Tibial artery (tissue), 4 donors: Measurements from ENCODE around the gene PTF1A.

Experiments
- DNase-seq, 2 donors: peaks; one replicate each; pipeline ENCODE4 v3.0.0-alpha.2; 2019
- H3K27ac ChIP-seq, 2 donors: fragments of 200-600 bp; sonication (generic) in 1 of 2; 1 replicate in 1 of 2; 2 replicates in 1 of 2; pipeline ENCODE4 v1.5.1; 2018 to 2019; ENCODE audit warnings: mild to moderate bottlenecking in 1 of 2
- H3K27me3 ChIP-seq, 2 donors: fragments of 200-600 bp; sonication (generic) in 1 of 2; one replicate each; pipeline versions ENCODE4 v1.5.1 to v1.6.0; 2016 to 2019
- H3K36me3 ChIP-seq, 3 donors: fragments of 200-600 bp; sonication (generic) in 2 of 3; one replicate each; pipeline ENCODE4 v1.5.1; 2016 to 2019; ENCODE audit warnings: mild to moderate bottlenecking in 2 of 3
- H3K4me1 ChIP-seq, 4 donors: fragments of 200-600 bp; sonication (generic) in 2 of 4; 1 replicate in 3 of 4; 2 replicates in 1 of 4; pipeline ENCODE4 v1.5.1; 2016 to 2019
- H3K4me3 ChIP-seq, 2 donors: fragments of 200-600 bp; sonication (generic) in 1 of 2; 1 replicate in 1 of 2; 2 replicates in 1 of 2; pipeline ENCODE4 v1.5.1; 2018 to 2019; ENCODE audit warnings: mild to moderate bottlenecking in 2 of 2
- H3K9me3 ChIP-seq, 3 donors: fragments of 200-600 bp; sonication (generic) in 1 of 3; one replicate each; pipeline ENCODE4 v1.5.1; 2016 to 2019
- CTCF ChIP-seq, 2 experiments: fragments of 200-600 bp in 1 of 2; fragments of 450-650 bp in 1 of 2; IDR thresholded peaks; one replicate each; pipeline ENCODE4 v1.5.1; 2017 to 2019; ENCODE audit warnings: antibody characterized with exemption in 2 of 2, mild to moderate bottlenecking in 1 of 2, moderate library complexity in 1 of 2
- intact Hi-C: fragments of 100-400 bp; cut with DNase I; formaldehyde crosslinking; loops from one replicate; pipeline ENCODE4 v1.15.0; 2023; ENCODE audit warnings: low total_unique reads

Gene PTF1A, protein sequence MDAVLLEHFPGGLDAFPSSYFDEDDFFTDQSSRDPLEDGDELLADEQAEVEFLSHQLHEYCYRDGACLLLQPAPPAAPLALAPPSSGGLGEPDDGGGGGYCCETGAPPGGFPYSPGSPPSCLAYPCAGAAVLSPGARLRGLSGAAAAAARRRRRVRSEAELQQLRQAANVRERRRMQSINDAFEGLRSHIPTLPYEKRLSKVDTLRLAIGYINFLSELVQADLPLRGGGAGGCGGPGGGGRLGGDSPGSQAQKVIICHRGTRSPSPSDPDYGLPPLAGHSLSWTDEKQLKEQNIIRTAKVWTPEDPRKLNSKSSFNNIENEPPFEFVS

DNA sequence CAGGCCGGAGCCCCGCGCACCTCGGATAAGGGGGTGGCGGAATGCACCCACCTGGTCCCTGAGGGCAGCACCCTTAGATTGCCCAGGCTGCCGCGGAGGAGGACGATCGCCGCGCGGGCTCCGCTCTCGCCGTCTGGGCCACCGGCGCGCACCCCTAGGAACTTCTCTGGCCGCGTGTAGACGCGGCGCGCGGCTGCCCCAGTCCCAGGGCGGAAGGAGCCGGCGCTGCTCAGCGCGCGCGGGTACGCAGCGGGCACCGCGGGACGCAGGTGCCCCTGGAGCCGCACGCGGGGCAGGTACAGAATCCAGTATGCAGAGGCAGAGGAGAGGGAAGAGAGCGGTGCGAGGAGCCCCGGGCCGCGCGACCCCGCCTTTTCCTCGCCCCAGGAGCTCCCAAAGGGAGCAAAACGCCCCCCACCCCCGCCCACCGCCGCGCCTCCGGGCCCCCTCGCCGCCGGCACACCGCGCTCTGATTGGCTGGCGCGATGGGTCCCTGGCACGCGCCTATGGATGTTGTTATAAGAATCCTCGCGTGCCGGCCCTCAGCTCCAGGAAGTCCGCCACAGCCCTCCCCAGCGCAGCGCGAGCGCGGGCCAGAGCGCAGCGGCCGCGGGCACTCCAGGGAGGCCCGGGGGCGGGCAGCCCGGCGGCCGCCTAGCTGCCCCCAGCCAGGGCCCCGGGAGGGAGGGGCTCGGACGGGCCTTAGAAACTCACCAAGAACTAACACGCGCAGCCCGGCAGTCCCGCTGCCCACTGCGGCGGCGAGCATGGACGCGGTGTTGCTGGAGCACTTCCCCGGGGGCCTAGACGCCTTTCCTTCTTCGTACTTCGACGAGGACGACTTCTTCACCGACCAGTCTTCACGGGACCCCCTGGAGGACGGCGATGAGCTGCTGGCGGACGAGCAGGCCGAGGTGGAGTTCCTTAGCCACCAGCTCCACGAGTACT lies at the start of gene PTF1A:
PTF1A (plus strand) TSS at position 549 of the 948 bp plus-strand sequence; CDS start at position 768, 219 bp downstream.
- Histone ChIP-seq H3K27me3 (peaks cover 0 to 79% of the 10 kb centered on the region in 2 donors), H3K36me3 (no peaks in the 10 kb centered on the region), H3K4me1 (peaks cover 0 to 24% (median 15%) of the 10 kb centered on the region in 4 donors), H3K4me3 (no peak within 1 kb of the TSS), H3K27ac (no peak within 1 kb of the TSS), H3K9me3 (no peaks in the 10 kb centered on the region)
- no peak for TF ChIP-seq CTCF (IDR thresholded peaks at IDR 0.05)
- DNase-seq = no peak
- intact Hi-C loops = no loop called here

GRCh38 chr10:23146258-23146657 lies 45.9 kb upstream of the PTF1A start:
- DNase-seq = no peak
- Histone ChIP-seq H3K4me3 (no peak overlapping the region), H3K27me3 (no peaks in the 10 kb centered on the region), H3K4me1 (no peaks in the 10 kb centered on the region), H3K9me3 (no peaks in the 10 kb centered on the region), H3K27ac (no peak overlapping the region), H3K36me3 (no peaks in the 10 kb centered on the region)
- intact Hi-C loops = no loop called here
- TF ChIP-seq CTCF (IDR thresholded peaks at IDR 0.05) = no peak

DNA sequence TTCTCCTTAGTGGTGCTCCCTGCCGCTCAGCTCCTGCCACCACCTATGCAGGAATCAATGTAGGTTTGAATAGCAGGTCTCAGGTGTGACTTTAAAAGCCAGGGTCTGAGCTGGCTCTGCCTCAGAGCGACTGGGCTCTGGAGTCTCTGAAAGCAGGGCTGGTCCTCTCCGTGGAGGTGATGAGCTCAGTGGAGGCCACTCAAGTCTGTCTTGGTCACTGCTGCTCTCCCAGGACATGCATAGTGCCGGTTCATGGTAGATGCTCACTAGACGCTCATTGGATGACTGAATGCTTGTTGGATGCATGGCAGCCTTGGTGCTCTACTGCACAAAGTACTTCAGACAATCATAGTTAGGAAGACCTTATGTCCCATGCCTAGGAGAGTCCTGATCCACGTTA lies 45.1 kb upstream of the PTF1A start:
- intact Hi-C loops = no loop called here
- no peak overlapping the region for H3K27ac ChIP-seq
- H3K27me3 ChIP-seq = no peaks in the 10 kb centered on the region
- no peaks in the 10 kb centered on the region for H3K9me3 ChIP-seq
- no peaks in the 10 kb centered on the region for H3K36me3 ChIP-seq
- no peak for DNase-seq
- TF ChIP-seq CTCF (IDR thresholded peaks at IDR 0.05) = no peak
- H3K4me1 ChIP-seq = no peaks in the 10 kb centered on the region
- H3K4me3 ChIP-seq = no peak overlapping the region

GRCh38 chr10:23148214-23148613 lies 43.9 kb upstream of the PTF1A start:
- no peak for TF ChIP-seq CTCF (IDR thresholded peaks at IDR 0.05)
- no peaks in the 10 kb centered on the region for H3K9me3 ChIP-seq
- intact Hi-C loops = no loop called here
- H3K4me3 ChIP-seq = no peak overlapping the region
- no peaks in the 10 kb centered on the region for H3K4me1 ChIP-seq
- no peak for DNase-seq
- H3K27me3 ChIP-seq = no peaks in the 10 kb centered on the region
- H3K27ac ChIP-seq = no peak overlapping the region
- H3K36me3 ChIP-seq = no peaks in the 10 kb centered on the region

DNA sequence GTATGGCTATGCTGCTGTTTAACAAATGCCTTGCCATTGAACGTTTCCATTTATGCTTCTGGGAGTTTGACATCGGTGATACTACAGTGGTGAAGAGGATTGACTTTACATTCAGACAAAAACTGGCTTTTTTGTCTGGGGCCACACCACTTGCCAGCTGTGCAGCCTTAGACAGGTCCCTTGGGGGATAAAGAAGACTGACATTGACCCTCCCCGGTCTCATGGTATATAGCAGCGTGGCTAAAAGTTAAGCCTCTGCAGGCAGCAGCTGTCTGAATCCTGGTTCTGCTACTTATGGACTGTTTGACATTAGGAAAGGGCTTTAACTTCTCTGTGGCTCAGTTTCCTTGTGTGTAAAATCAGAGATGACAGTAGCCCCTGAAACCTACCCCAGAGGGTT lies 42.0 kb upstream of the PTF1A start:
- H3K27ac ChIP-seq = no peak overlapping the region
- H3K36me3 ChIP-seq = no peaks in the 10 kb centered on the region
- H3K4me3 ChIP-seq = no peak overlapping the region
- no peak for DNase-seq
- no peaks in the 10 kb centered on the region for H3K4me1 ChIP-seq
- no peaks in the 10 kb centered on the region for H3K27me3 ChIP-seq
- TF ChIP-seq CTCF (IDR thresholded peaks at IDR 0.05) = no peak
- intact Hi-C loops = no loop called here
- H3K9me3 ChIP-seq = no peaks in the 10 kb centered on the region
